ENCODE measurements around the gene CACNA2D4. TPM values are rescaled to one million over a fixed set of nuclear protein-coding genes. Genes with fewer than 3 reads are reported as not detected.

The CACNA2D4 gene
- total RNA-seq, 1 donor from 2014 or later, result not detected

GRCh38 chr12:1793426-1794210 is 124.8 kb downstream of the CACNA2D4 start:
- Mint-ChIP-seq H3K27ac (ENCODE audit: unreplicated experiment) (no peak overlapping the region), H3K36me3 (ENCODE audit: unreplicated experiment) (no peaks in the 10 kb centered on the region), H3K27me3 (ENCODE audit: unreplicated experiment) (peaks cover 2% of the 10 kb centered on the region), H3K4me1 (ENCODE audit: low read depth, unreplicated experiment) (peaks cover 4% of the 10 kb centered on the region), H3K4me3 (ENCODE audit: unreplicated experiment) (no peak overlapping the region), H3K9me3 (ENCODE audit: unreplicated experiment) (peaks cover 4% of the 10 kb centered on the region)
- TF ChIP-seq CTCF (IDR thresholded peaks at IDR 0.05; ENCODE audit: partially characterized antibody, unreplicated experiment), result no peak
- DNase-seq, result no peak

- Mint-ChIP-seq H3K27me3 (ENCODE audit: unreplicated experiment) (peaks cover 2% of the 10 kb centered on the region), H3K9me3 (ENCODE audit: unreplicated experiment) (peaks cover 4% of the 10 kb centered on the region), H3K27ac (ENCODE audit: unreplicated experiment) (no peak overlapping the region), H3K36me3 (ENCODE audit: unreplicated experiment) (no peaks in the 10 kb centered on the region), H3K4me3 (ENCODE audit: unreplicated experiment) (no peak overlapping the region), H3K4me1 (ENCODE audit: low read depth, unreplicated experiment) (peaks cover 6% of the 10 kb centered on the region)
- TF ChIP-seq CTCF (IDR thresholded peaks at IDR 0.05; ENCODE audit: partially characterized antibody, unreplicated experiment), result no peak
- DNase-seq, result no peak
Observed at GRCh38 chr12:1792406-1792805, 126.0 kb downstream of the CACNA2D4 start.

- H3K36me3 Mint-ChIP-seq (ENCODE audit: unreplicated experiment), result no peaks in the 10 kb centered on the region
- H3K27ac Mint-ChIP-seq (ENCODE audit: unreplicated experiment), result no peak overlapping the region
- no peak overlapping the region for H3K4me3 Mint-ChIP-seq (ENCODE audit: unreplicated experiment)
- H3K27me3 Mint-ChIP-seq (ENCODE audit: unreplicated experiment), result peaks cover 1% of the 10 kb centered on the region
- peaks cover 6% of the 10 kb centered on the region for H3K4me1 Mint-ChIP-seq (ENCODE audit: low read depth, unreplicated experiment)
- peaks cover 4% of the 10 kb centered on the region for H3K9me3 Mint-ChIP-seq (ENCODE audit: unreplicated experiment)
- peak; percentile 65 for TF ChIP-seq CTCF (IDR thresholded peaks at IDR 0.05; ENCODE audit: partially characterized antibody, unreplicated experiment)
- peak; percentile 63 for DNase-seq
Observed at GRCh38 chr12:1791104-1791841, 127.2 kb downstream of the CACNA2D4 start.

GRCh38 chr12:1790444-1790843 is 128.0 kb downstream of the CACNA2D4 start:
- H3K36me3 Mint-ChIP-seq (ENCODE audit: unreplicated experiment), result no peaks in the 10 kb centered on the region
- peaks cover 11% of the 10 kb centered on the region for H3K4me1 Mint-ChIP-seq (ENCODE audit: low read depth, unreplicated experiment)
- TF ChIP-seq CTCF (IDR thresholded peaks at IDR 0.05; ENCODE audit: partially characterized antibody, unreplicated experiment), result no peak
- peaks cover 3% of the 10 kb centered on the region for H3K27me3 Mint-ChIP-seq (ENCODE audit: unreplicated experiment)
- no peak overlapping the region for H3K27ac Mint-ChIP-seq (ENCODE audit: unreplicated experiment)
- DNase-seq, result no peak
- no peak overlapping the region for H3K4me3 Mint-ChIP-seq (ENCODE audit: unreplicated experiment)
- peaks cover 8% of the 10 kb centered on the region for H3K9me3 Mint-ChIP-seq (ENCODE audit: unreplicated experiment)

- Mint-ChIP-seq H3K27ac (ENCODE audit: unreplicated experiment) (no peak overlapping the region), H3K36me3 (ENCODE audit: unreplicated experiment) (no peaks in the 10 kb centered on the region), H3K4me3 (ENCODE audit: unreplicated experiment) (no peak overlapping the region), H3K27me3 (ENCODE audit: unreplicated experiment) (peaks cover 3% of the 10 kb centered on the region), H3K4me1 (ENCODE audit: low read depth, unreplicated experiment) (peaks cover 25% of the 10 kb centered on the region), H3K9me3 (ENCODE audit: unreplicated experiment) (peaks cover 7% of the 10 kb centered on the region)
- no peak for TF ChIP-seq CTCF (IDR thresholded peaks at IDR 0.05; ENCODE audit: partially characterized antibody, unreplicated experiment)
- DNase-seq, result no peak
Observed at GRCh38 chr12:1787714-1788113, 130.7 kb downstream of the CACNA2D4 start.
